Body of pancreas (tissue), 4 donors: ENCODE results near the gene TNS3.

ENCODE experiments used
- POLR2A ChIP-seq, 3 donors: fragments of 450-650 bp; IDR thresholded peaks; one replicate each; pipeline ENCODE4 v1.6.1; 2016; ENCODE audit warnings: antibody characterized with exemption in 3 of 3, mild to moderate bottlenecking in 2 of 3
- TF ChIP-seq, protein P1 (sequence below), 7 experiments: fragments of 450-650 bp in 4 of 7; fragments of 200-600 bp in 3 of 7; sonication (generic) in 3 of 7; IDR thresholded peaks; one replicate each; pipeline ENCODE4 v1.5.1; 2016 to 2019; ENCODE audit warnings: antibody characterized with exemption in 7 of 7

DNA sequence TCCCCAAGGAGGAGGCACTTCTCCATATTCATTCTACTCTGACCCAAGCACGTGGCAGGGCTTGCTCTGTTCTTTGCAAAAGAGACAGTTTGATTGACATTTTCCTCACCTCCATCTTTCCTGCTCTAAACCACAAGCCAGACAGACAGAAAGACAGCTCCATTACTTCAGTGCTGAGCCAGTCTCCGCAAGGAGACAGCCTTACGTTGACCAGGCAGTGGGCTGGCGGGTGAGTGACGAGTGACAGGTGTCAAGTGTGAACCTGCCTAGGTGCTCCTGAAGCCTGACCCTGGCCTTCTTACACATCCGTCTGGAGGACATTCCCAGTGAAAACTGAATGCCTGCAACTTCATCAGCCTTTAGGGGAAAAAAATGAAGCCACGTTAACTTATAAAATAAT lies 314.6 kb downstream of the TNS3 start:
- TF ChIP-seq, protein P1, sequence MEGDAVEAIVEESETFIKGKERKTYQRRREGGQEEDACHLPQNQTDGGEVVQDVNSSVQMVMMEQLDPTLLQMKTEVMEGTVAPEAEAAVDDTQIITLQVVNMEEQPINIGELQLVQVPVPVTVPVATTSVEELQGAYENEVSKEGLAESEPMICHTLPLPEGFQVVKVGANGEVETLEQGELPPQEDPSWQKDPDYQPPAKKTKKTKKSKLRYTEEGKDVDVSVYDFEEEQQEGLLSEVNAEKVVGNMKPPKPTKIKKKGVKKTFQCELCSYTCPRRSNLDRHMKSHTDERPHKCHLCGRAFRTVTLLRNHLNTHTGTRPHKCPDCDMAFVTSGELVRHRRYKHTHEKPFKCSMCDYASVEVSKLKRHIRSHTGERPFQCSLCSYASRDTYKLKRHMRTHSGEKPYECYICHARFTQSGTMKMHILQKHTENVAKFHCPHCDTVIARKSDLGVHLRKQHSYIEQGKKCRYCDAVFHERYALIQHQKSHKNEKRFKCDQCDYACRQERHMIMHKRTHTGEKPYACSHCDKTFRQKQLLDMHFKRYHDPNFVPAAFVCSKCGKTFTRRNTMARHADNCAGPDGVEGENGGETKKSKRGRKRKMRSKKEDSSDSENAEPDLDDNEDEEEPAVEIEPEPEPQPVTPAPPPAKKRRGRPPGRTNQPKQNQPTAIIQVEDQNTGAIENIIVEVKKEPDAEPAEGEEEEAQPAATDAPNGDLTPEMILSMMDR (IDR thresholded peaks at IDR 0.05) = no peak
- TF ChIP-seq POLR2A (IDR thresholded peaks at IDR 0.05) = no peak
